HCEC 1CT (cell line): ENCODE data around the gene NPTXR.
"Not testable (repeated sequence)": the region's sequence is repeated elsewhere in the genome, so short reads cannot be mapped to it uniquely, and the experiment has no call there.

Experiments used
- DNase-seq: peaks from one replicate; pipeline ENCODE4 v3.0.0-alpha.2; 2017

Gene NPTXR

GRCh38 chr22:38868286-38868721, 24.5 kb upstream of the NPTXR start:
- DNase-seq, result no peak

- no peak for DNase-seq
Observed at GRCh38 chr22:38867471-38868285, 23.9 kb upstream of the NPTXR start.

GRCh38 chr22:38867124-38867455, 23.3 kb upstream of the NPTXR start:
- DNase-seq, result no peak

GRCh38 chr22:38866399-38867123, 22.7 kb upstream of the NPTXR start:
- DNase-seq, result no peak

- DNase-seq, result no peak
Observed at GRCh38 chr22:38866024-38866398, 22.2 kb upstream of the NPTXR start.

- no peak for DNase-seq
Observed at GRCh38 chr22:38865201-38866023, 21.6 kb upstream of the NPTXR start.

GRCh38 chr22:38864361-38865191, 20.7 kb upstream of the NPTXR start:
- DNase-seq, result no peak

GRCh38 chr22:38863531-38864131, 19.8 kb upstream of the NPTXR start:
- no peak for DNase-seq

GRCh38 chr22:38862375-38863329, 18.8 kb upstream of the NPTXR start:
- no peak for DNase-seq

- no peak for DNase-seq
Observed at GRCh38 chr22:38861927-38862326, 18.1 kb upstream of the NPTXR start.

GRCh38 chr22:38861170-38861876, 17.5 kb upstream of the NPTXR start:
- DNase-seq, result no peak

GRCh38 chr22:38860283-38861169, 16.7 kb upstream of the NPTXR start:
- no peak for DNase-seq

GRCh38 chr22:38859581-38860282, 15.9 kb upstream of the NPTXR start:
- DNase-seq, result no peak

- no peak for DNase-seq
Observed at GRCh38 chr22:38858492-38858891, 14.7 kb upstream of the NPTXR start.

- DNase-seq, result not testable (repeated sequence)
Observed at GRCh38 chr22:38854476-38854875, 10.6 kb upstream of the NPTXR start.

GRCh38 chr22:38853883-38854282, 10.1 kb upstream of the NPTXR start:
- not testable (repeated sequence) for DNase-seq

GRCh38 chr22:38853196-38853651, 9.4 kb upstream of the NPTXR start:
- DNase-seq, result no peak

- DNase-seq, result no peak
Observed at GRCh38 chr22:38852522-38852921, 8.7 kb upstream of the NPTXR start.
